ENCODE measurements around the gene SLC38A4.
"Not testable (repeated sequence)": the region's sequence is repeated elsewhere in the genome, so short reads cannot be mapped to it uniquely, and the experiment has no call there.

SLC38A4 gene, protein sequence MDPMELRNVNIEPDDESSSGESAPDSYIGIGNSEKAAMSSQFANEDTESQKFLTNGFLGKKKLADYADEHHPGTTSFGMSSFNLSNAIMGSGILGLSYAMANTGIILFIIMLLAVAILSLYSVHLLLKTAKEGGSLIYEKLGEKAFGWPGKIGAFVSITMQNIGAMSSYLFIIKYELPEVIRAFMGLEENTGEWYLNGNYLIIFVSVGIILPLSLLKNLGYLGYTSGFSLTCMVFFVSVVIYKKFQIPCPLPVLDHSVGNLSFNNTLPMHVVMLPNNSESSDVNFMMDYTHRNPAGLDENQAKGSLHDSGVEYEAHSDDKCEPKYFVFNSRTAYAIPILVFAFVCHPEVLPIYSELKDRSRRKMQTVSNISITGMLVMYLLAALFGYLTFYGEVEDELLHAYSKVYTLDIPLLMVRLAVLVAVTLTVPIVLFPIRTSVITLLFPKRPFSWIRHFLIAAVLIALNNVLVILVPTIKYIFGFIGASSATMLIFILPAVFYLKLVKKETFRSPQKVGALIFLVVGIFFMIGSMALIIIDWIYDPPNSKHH

DNA sequence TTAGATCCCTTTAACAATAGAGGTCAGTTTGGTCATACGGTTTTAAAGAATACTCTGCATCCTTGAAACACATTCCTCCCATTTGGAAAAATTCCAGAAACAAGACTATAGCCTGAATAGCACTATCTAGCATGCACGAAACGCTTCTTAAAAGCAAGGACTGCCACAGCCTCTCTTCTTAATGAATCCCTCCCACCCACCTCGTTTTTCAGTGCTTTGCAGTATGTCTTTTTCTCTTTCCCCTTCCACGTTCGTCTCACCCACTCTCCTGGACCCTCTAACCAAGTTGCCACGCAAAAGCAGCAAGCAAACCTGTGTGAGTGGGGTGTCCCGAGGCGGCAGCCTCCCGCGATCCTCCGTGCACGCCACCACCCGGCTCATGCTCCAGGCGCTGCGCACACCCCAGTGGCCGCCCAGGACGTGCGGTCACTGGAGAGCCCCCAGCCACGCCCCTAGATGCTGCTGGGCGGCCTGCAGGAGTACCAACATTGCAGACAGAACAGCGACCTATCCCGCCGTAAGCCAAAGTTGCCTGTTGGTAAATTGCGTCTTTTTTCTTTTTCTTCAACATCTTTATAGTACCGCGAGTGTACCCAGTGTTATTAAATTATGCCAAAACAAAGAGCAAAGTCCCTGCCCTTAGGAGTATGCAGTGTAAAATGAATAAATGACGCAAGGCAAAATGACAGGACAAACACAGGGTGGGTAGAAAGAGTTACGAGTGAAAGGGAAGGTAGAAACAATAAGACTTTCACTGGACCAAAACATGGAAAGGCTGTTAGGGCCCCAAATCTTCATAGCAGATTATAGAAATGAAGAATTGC lies at the start of gene SLC38A4:
Gene SLC38A4 (minus strand): TSS at position 407 of the 824 bp plus-strand sequence. CDS start 32,926 bp downstream, outside the sequence.
- no peak for DNase-seq

GRCh38 chr12:46875095-46875494 lies 49.3 kb upstream of the SLC38A4 start:
- no peak for DNase-seq

DNA sequence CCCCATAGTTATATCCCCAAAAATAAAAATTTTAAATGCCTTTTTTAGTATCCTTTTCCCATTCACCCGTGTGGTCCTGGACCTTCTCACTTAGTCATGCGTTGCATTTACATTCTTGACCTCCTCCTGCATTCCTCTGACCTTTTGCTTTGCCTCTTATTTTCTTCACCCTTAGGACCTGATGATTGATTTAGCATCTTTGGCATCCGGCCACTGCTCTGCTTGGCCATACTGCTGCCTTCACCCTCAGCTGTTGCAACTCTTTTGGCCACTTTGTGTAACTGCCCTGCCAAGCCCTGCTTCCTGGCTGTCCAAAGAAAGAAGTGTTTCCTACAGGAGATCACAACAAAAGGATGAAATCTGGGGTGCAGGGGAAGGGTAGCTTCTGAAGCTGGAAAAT lies 48.8 kb upstream of the SLC38A4 start:
- no peak for DNase-seq

DNA sequence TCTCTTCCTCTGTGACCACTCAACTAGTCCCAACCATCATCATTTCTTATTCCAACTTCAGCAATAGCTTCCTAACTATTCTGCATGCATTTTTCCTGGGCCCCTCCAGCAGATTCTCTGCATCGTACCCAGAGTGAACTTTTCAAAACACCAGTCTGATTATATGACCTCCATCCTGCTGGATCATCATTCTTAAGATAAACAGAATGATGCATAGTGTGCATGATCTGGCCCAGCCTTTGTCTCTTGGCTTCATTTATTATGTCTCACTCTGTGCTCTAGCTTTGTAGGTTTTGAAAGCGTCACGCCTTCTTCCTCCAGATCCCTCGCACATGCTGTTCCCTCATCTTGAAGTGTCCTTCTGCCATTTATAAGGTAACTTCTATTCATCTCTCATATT lies 46.3 kb upstream of the SLC38A4 start:
- DNase-seq, result no peak

- DNase-seq, result no peak
Observed at GRCh38 chr12:46865311-46865710, 39.5 kb upstream of the SLC38A4 start.

- no peak for DNase-seq
Observed at GRCh38 chr12:46858368-46858767, 32.6 kb upstream of the SLC38A4 start.

DNA sequence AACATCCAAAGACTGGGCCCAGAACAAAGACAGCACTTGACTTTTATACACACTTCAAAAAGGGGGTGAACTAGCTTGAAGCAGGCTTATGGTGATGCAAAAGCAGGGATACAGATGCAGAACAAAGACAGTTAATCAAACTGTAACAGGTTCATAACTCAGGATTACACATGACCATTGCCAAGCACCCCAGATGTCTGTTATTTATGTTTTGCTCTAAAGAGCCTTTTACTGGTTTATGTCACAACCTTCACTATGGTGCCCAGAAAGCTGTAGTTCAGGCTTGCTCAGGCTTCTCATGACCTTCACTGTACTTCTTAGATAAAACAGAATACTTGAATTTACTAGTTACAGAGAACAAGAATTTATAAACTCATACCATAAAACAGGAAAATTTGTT lies 31.7 kb upstream of the SLC38A4 start:
- DNase-seq, result no peak

GRCh38 chr12:46855760-46856159 lies 30.0 kb upstream of the SLC38A4 start:
- no peak for DNase-seq

GRCh38 chr12:46854188-46854587 lies 28.4 kb upstream of the SLC38A4 start:
- not testable (repeated sequence) for DNase-seq

DNA sequence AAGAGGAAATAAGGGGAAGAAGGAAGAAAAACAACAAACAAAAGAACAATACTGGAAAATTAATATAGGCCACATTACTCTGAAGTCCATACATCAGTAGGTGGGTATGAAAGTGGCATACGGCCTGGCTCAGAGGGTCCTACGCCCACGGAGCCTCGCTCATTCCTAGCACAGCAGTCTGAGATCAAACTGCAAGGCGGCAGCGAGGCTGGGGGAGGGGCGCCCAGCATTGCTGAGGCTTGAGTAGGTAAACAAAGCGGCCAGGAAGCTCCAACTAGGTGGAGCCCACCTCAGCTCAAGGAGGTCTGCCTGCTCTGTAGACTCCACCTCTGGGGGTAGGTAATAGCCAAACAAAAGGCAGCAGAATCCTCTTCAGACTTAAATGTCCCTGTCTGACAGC lies 23.0 kb upstream of the SLC38A4 start:
- DNase-seq, result not testable (repeated sequence)

- DNase-seq, result no peak
Observed at GRCh38 chr12:46847001-46847400, 21.2 kb upstream of the SLC38A4 start.

- no peak for DNase-seq
Observed at GRCh38 chr12:46843811-46844210, 18.0 kb upstream of the SLC38A4 start.

GRCh38 chr12:46841891-46842290 lies 16.1 kb upstream of the SLC38A4 start:
- no peak for DNase-seq

DNA sequence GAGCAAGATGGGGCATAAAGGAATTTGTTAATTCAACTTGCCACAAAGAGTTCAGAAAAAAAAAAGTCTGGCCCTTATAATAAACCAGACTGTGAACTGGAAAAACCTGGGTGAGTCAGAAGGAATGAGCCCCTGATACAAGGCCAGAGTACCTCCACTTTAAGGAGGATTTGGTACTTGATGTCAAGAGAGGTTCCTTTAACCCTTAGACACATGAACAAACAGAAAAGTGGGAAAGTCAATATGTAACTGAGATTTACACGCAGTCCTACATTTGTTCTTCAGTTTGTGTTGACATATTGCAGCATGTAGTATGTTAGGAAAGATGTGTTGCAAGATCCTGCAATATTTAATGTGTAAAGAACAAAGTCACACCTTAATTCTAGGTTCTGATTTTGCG lies 14.2 kb upstream of the SLC38A4 start:
- DNase-seq, result no peak

DNA sequence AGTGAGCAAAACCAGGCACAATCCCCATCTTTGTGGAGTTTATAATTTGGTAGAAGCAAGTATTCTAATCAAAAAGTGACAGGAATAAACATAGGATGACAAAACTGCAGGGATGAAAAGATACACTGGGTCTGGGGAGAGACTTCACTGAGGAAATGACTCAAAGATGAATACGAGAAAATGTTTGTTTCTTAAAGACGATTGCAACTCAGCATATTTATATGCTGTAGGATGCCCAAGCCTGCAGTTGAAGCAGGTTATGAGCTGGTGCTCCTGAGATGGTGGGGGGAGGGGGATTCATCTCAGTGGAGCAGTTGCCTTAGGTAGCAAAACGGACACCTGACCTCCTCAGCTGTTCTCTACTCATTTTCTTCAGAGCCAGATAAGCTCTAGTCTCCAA lies 13.4 kb upstream of the SLC38A4 start:
- DNase-seq, result no peak

GRCh38 chr12:46835785-46836184 lies 10.0 kb upstream of the SLC38A4 start:
- no peak for DNase-seq

DNA sequence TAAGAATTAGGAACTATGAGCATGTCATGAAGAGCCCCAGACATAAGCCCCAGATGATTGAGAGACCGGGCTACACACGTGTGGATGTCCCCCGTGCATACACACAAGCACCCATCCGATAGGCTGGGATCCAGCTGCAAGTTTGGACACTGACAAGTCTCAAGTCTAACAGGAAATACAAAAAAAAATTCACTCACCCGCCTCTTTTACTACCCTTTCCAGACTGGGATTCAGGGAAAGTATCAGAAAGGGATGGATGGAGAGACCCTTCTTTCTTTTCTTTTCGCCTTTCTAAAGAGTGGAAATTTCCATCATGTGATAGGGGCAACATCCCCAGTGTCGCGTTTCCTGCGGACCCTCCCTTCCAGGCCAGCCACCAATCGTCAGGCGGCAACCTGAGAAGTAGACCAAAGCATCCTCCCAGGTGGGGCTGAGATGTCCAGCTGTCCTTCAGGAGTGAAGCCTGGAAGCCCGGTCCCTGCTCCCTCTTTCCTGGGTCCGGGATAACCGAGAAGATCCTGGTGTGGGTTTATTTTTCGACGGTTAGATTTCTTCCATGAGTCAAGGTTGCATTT lies 6.4 kb upstream of the SLC38A4 start:
- no peak for DNase-seq

- no peak for DNase-seq
Observed at GRCh38 chr12:46831335-46832129, 5.7 kb upstream of the SLC38A4 start.

DNA sequence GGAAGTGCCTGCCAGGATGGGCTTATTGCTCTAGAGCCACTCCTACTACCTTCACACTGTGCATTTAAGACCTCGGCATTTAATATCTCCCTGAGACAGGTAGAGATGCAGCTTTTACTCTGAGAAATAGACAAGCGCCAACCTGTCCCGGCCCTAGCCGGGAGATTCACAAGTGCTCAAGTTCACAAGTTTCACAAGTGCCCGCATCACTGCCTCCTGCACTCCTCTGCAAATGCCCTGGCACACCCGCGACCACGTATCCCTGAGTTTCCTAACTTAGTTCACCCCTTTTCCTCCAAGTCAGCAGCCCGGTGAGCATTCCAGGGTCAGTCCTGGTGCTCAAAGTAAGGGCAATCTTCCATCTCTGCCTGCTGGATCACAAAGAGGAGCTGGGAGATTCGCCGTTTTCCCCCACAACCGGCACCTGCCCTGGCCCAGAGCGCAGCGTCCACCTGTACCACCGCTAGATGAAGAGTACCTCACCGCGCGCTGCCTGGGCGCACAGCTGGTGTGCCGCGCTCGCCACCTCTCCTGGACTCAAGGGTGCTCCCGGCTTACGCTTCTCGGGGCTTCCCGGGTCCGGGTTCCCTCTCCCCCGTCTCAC lies 5.0 kb upstream of the SLC38A4 start:
- no peak for DNase-seq

- DNase-seq, result no peak
Observed at GRCh38 chr12:46824709-46825108, 1.1 kb downstream of the SLC38A4 start.

- no peak for DNase-seq
Observed at GRCh38 chr12:46818642-46819041, 7.2 kb downstream of the SLC38A4 start.

DNA sequence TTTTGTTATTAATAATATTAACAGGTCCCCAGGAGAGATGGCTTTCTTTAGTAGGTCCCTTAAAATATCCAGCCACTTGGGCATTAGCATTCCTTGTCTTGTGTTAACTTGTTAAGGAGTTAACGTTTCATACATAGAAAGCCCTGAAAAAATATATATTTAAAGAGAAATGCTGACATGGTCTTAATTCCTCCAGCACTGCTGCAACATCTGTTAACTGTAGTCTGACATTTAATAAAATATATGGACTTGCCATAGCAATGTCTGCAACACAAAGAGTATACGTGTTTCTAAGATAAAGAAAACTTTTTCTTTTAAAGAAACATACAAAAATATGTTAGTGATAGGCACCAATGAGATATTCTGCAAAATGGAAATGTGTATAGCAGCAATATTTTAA lies 10.0 kb downstream of the SLC38A4 start:
- no peak for DNase-seq
